CMK (cell line): ENCODE data around the gene TMEM131.
"Not testable (repeated sequence)": the region's sequence is repeated elsewhere in the genome, so short reads cannot be mapped to it uniquely, and the experiment has no call there.

Experiments
- DNase-seq: peaks from one replicate; pipeline ENCODE4 v3.0.0-alpha.2; 2010; ENCODE audit warnings: low read depth

TMEM131 gene

DNA sequence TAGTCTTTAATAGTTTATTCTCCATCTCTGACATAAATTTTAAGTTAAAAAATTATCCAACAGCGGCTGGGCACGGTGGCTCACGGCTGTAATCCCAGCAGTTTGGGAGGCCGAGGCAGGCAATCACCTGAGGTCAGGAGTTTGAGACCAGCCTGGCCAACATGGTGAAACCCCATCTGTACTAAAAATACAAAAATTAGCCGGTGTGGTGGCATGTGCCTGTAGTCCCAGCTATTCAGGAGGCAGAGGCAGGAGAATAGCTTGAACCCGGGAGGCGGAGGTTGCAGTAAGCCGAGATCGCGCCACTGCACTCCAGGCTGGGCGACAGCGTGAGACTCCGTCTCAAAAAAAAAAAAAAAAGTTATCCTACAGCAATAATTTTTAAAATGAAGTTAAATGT is 39.0 kb downstream of the TMEM131 start:
- DNase-seq, result not testable (repeated sequence)

DNA sequence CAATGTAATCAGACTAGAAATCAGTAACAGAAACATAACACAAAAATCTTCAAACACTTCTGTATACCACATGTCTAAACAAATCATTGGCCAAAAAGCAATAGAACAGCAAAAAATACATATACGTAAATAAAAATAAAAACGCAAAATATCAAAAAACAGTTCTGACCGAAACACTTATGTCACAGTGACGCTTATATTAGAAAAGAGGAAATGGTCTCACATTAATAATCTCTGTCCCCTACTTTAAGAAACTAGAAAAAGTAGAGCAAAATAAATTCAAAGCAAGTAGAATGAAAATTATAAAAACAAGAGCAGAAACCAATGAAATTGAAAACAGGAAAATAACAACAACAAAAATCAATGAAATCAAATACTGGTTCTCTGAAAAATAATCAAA is 41.9 kb downstream of the TMEM131 start:
- no peak for DNase-seq

DNA sequence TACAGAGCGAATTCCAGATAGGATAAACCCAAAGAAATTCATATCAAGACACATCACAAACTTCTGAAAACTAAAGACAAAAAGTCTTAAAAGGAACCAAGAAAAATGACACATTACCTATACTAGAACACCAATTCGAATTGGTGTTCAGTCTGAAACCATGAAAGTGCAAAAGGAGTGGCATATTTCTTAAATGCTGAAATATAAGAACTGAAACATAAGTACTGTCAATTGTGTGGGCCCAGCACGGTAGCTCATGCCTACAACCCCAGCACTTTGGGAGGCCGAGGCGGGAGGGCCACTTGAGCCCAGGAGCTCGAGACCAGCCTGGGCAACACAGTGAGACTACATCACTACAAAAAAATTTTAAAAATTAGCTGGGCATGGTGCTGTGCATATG is 43.4 kb downstream of the TMEM131 start:
- DNase-seq, result no peak

DNA sequence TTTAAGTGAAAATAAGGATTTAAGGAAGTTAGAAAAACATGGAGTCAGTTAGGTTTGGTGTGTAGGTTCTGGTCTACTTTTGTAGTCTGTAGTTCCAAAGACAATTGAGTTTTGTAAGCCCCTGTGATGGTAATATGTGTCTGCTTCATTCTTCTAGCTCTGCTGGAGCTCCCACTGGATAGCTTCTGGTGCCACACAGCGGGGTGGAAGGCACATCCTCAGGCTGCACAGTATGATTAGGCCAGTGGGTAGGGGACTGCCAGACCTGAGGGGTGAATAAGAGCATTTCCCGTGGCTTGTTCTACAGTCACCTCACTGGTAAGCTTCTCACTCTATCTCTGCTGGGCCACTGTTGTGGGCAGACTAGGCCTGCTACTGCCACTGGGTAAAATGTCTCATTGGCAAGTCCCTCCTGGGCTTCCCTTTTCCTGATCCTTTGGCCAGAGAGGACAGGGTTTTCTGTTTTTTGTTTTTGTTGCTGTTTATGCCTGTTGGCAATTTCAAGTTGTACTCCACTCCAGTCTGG is 44.5 kb downstream of the TMEM131 start:
- no peak for DNase-seq

DNA sequence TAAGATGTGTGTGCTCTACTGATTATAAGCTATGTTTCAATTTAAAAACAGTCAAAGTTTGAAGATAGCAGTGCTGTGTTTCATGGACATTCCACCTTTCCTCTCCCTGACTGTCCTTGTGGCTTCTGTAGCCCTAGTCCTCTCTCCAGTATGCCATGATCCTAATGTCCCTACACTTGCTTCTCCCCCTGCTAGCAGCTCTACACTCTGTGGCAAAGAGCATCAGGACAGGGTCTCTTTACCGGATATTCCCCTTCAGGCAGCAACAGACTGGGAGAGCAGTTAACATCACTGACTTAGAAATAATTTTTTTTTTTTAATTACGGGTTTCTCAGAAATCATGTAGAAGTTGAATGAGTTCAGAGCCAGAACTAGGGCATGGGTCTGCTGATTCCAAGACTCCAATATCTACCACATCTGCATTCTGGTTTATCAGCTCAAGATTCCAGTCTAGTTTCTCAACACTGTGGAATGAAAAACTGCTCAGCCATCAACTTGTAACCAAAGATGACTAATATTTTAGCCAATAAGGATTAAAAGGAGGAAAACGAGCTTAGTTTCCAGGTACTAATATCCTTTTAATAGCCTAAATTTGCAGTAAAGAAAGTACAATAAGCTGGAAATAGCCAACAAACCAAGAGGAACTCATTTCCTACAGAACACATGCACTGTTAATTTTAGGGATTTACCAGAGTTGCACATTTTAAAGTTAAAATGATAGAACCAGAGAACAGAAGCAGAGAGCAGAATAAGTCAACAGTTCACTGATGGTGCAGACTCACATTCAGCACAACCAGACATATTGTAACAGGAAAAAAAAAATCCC is 45.2 kb downstream of the TMEM131 start:
- no peak for DNase-seq

DNA sequence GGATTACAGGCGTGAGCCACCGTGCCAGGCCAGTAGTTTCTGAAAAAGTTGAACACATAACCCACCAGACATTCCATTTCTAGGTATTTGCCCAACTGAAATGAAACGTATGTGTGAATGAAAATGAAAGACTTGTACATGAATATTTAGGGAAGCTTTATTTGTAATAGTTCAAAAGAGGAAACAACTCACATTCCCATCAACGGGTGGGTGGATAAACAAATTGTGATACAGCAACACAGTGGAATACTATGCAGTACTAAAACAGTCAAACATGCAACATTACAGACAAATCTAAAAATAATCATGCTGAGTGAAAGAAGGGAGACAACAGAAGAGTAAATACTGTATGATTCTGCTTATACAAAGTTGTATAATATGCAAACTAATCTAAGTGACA is 46.8 kb downstream of the TMEM131 start:
- DNase-seq, result no peak

DNA sequence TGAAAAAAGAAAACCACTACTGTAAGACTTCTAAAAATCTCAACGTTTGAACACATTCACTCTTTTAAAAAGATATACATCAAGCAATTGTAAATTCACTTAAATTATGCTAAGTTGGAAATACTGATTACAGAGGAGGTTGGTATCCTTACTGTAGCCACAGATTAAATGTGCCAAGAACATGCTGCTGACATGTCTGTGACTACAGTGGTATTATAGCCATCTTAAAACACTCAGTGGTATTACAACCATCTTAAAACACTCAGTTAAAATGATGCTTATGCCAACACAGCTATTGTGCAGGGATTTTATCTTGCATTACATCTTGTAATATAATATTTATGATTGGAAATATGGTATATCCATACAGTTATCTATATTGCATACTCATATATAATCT is 50.0 kb downstream of the TMEM131 start:
- no peak for DNase-seq

DNA sequence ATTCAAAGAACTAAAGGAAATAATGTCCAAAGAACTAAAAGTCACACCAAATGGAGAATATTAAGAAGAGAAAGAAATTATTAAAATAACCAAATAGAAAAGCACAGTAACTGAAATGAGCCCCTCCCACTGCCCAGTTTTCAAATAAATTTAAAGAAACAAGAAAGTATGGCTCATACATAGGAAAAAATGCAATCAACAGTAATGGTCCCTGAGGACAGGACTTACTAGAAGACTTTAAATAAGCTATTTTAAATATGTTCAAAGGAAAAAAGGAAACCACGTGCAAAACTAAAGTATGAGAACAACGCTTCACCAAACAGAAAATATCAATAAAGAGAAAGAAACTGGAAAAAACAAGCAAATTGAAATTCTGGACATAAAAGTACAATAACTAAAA is 58.9 kb downstream of the TMEM131 start:
- DNase-seq, result no peak

DNA sequence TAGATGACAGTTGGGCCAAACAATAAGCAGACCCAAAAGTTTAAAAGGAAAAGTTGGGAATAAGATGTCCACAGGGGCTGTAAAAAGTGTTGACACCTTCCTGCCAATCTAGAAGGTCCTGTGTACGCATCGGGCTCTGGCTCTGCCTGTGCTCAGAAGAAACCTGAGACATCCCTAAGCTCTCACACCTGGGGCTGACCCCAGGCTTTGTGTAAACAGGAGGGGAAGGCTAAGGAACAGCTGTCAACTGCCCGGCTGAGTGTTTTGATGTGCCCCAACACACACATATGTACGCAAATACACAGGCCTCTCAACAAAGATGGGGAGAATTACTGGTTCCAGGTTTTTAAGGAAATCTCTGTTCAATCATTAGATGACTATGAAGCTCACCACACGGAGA is 59.5 kb downstream of the TMEM131 start:
- DNase-seq, result no peak

DNA sequence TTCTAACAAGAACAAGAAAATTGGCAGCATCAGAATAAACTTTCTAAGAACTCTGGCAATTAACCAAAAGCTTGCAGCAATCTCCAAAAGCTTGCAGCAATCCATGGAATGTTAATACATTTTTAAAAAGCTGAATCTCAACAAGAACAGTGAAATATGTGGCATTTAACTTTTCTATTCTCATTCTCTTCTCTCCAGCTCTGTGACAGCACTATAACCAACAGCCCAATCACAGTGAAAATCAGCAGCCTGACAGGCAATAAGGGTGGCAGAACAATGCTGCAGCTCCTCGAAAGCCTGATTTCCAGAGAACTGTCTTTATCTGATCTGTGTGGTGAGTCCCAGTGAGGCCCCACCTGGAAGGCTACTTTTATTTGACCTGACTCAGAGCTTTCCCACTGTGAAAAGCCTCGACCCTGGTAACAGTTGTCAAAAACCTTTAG is 60.0 kb downstream of the TMEM131 start:
- no peak for DNase-seq

DNA sequence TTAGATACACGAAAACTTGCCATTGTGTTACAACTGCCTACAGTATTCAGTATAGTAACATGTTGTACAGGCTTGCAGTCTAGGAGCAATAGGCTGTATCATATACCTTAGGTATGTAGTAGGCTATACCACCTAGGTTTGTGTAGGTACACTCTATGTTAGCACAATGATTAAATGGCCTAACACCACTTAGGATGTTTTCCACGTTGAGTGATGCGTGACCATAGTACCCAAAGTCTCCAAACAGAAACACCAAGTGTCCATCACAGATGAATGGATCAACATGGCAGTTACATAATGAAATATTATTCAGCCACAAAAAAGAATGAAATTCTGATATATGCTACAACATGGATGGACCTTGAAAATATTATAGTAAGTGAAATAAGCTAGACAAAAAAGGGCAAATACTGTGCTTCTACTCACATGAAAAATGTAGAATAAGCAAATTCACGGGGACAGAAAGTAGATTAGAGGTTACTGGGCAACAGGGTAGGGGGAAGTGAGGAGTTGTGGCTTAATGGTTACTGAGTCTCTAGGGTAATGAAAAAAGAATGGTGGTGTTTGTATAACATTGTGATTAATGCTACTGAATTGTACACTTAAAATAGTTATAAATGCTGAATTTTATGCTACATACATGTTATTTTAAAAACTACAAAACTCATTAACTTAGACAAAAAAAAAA is 62.6 kb downstream of the TMEM131 start:
- DNase-seq, result no peak

DNA sequence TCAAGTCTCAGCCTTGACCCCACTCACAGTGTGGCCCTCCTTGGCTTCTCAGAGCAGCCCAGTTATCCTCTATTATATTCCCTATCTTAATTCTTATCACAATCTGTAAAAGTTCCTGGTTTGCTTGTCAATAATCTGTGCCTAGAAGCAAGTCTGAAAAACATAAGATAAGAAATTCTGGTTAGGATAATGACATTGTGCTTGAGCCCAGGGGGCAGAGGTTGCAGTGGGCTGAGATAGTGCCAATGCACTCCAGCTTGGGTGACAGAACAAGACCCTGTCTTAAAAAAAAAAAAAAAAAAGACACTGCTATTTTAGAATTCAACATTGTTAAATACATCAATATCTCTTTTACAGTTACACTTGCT is 63.9 kb downstream of the TMEM131 start:
- DNase-seq, result peak; percentile 51

DNA sequence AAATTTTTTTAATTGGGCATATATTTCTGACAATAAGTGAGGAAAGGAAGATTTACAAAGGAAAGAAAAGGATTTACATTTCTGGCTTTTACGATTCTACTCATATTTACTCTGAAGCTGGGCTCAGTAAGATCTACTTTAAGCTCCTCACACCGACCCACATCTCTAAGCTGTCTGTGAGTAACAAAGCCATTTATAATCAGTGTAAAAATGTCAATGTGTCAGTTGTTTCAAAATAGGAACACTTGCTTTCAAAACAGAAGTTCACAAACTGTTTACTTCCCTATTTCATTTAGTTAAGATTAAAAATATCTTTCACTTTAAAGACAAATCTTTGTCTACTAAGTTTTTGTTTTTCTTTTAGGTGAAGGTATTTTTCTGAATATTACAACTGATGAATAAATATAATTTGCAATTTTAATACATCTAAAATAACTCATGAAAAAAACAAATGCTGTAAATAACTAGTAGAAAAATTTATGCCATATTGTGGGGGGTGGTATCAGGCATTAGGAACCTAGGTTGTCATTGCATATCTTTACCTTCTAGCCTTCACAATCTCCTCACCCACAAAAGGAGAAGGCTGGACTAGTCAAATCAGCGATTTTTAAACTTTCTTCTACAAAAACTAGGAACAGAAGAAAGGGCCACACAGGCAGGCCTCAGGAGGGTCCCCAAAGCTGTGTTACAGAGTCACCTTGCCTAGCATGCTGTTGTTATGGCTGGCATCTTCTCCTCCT is 64.5 kb downstream of the TMEM131 start:
- DNase-seq, result no peak

DNA sequence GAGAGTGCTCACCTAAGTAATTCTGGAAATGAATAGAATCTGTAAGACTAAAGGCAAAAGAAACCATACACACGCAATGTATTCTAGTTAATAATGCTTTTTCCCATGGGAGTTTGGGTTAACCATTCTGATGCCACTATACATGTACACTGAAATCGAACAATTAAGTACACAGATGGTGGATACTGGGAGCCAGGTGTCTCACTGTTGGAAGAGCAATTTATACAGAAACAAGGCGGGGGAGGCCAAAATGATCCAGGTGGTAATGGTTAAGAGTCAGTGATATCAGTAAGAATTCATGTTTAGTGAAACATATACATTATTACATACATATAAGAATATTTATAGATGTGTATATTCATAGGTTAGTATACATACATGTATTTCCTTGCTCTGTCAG is 67.2 kb downstream of the TMEM131 start:
- no peak for DNase-seq

DNA sequence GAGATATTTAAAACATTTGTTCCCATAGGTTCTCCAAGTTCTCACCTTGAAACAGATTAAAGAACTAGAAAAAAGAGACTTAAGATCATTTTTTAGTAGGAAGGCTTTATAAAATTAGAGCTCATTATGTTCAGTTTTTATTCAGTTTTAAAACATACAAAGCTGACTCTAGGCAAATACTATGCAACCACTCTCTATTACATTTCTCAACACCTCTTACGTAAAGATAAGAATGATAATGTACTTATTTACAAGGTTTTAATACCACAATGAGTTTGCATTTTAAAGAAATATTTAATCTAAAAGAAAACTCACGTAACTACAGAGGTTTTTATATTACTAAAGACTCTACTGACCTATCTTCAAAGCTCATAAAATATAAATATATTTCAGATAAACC is 68.8 kb downstream of the TMEM131 start:
- DNase-seq, result no peak

DNA sequence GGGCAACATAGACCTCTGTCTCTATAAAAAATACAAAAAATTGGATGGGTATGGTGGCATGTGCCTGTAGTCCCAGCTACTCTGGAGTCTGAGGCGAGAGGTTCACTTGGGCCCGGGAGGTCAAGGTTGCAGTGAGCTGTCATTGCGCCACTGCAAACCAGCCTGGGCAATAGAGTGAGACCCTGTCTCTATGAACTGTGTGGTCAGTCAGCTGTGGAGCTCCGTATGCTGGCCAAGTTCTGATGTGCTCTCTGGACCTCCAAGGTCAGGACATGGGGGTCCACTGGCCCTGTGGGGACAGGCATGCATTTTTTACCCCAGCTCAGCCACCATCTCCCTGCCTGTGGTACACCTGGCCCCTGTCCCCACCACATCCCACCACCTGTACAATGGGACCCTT is 71.6 kb downstream of the TMEM131 start:
- no peak for DNase-seq

DNA sequence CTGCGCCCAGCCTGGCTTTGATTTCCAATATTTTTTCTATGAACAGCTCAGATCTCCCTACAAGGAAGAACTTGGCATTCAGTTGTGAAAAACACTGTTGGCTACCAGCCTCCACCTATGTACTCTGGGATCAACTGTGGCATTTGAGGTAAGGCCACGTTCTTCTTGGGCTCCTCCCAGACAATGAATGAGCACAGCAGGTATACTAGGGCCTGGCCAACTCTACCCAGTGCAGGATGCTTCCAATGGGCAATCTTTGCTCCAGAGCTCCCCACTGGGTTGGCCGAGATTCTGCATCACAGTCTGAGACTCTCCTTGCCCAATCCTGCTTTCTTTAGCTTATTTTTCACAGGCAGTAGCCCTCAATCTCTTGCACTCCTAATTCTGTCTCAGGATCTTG is 75.9 kb downstream of the TMEM131 start:
- DNase-seq, result no peak

DNA sequence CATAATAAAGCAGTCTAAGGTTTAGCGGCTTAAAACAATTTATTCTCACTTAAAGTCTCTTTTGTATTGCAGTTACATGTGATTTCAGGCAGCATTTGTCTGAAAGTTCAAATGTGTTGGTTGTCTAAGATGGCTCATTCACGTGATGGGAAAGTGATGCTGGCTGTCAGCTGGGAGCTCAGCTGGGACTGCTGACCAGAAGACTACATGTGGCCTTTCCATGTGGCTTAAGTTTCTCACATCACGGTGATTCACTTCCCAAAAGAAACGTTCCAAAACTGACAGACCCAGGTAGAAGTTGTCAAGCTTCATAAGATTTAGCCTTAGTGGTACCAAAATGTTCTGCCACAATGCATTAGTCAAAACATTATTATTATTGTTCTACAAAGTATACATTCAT is 76.9 kb downstream of the TMEM131 start:
- DNase-seq, result no peak

DNA sequence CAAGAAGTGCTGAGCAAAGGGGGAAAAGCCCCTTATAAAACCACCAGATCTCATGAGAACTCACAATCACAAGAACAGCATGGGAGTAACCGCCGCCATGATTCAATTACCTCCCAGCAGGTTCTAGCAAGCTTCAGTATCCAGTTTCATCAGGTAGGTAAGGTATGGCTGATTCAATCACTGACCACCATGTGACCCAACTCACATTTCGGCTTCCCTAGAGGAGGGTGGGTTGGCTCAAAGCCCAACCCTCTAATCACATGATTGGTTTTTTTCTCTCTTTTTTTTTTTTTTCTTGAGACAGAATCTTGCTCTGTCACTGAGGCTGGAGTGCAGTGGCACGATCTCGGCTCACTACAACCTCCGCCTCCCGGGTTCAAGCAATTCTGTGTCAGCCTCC is 78.1 kb downstream of the TMEM131 start:
- DNase-seq, result not testable (repeated sequence)

DNA sequence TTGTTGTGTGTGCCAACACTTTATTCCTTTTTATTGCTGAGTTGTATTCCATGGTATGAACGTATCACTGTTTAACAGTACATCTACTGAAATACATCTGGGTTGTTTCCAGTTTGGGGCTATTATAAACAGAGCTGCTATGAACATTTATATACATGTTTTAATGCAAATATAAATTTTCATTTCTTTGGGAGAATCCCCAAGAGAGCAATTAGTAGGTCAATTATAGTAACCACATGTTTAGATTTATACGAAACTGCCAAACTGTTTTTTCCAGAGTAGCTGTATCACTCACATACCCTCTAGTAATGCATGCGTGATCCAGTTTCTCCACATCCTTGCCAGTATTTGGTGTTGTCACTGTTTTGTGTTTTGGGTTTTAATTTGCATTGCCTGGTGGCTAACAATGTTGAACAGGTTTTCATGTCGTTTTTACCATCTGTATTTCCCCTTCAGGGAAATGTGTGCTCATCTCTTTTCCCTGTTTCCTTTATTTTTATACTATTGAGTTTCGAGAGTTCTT is 81.0 kb downstream of the TMEM131 start:
- no peak for DNase-seq

DNA sequence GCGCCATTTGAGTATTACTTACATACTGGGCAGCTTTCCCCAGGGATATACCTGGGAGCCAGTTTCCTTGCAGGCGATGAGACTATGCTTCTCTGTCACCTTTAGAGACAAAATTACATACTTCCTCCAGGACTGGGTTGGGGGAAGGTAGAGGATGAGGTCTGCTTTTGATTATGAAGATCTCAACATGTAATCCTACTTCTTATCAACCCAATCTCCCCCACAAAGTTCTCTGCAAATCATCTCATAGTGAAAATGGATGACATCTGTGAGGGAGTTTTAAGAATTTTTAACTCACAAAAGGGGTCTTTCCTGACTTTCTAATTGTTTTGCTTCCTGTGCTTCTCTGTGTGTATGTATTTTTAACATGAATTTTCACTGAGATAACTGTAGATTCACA is 81.9 kb downstream of the TMEM131 start:
- DNase-seq, result no peak

DNA sequence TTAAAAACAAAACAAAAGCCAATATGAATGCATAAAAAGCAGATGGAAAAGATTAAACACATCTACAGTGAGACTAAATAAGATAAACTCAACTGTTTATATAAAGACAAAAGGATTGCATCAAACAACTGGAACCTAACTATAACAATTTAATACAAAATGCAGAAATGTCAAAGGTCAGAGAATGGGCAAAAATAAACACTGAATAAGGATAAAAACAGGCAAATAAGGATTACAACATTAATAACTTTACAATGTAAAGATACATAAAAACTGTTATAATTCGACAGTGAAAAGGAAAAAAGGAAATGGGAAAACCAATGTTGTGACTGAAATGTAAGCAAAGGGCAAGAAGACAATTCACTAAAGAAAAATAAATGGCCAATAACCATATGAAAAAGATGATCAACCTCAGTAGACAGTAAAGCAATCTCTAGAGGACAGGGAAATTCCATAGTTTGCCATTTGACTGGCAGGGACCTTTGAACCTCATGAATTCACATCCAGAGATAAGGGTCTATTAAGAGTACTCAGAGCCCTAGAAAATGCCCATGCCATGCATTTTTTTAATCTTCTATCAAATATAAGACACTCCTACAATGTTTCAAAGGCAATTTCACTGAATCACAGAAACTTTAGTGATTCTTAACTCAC is 83.7 kb downstream of the TMEM131 start:
- no peak for DNase-seq
